ENCODE measurements around the gene UGT3A1.

The UGT3A1 gene

DNA sequence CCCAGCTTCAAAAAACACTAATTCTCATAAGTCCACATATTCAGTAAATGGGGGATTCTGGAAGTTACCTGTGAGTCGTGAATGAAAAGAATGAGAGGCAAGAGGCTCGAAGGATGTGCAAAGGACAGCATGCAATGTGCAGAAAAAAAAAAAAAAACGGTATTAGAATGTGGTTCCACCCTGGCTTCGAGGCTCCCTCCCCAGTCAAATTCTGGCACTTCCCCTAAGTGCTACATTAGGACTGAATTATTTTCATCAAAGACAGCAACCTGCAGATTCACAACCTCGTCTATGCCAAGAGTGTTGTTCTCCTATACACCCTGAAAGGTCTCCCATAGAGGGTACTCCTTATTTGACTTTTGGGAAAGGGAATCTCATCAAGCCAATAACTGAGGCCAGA, 69.3 kb downstream of the UGT3A1 start:
- H3K4me3 ChIP-seq, result no peak overlapping the region
- H3K27ac ChIP-seq, result no peak overlapping the region

- H3K4me3 ChIP-seq, result no peak overlapping the region
These were observed 70.3 kb downstream of the UGT3A1 start for GRCh38 chr5:35920890-35921289.

GRCh38 chr5:35919191-35919590, 72.0 kb downstream of the UGT3A1 start:
- Histone ChIP-seq H3K27ac (no peak overlapping the region), H3K4me3 (no peak overlapping the region)

More at GRCh38 chr5:35920890-35921289, 70.3 kb downstream of the UGT3A1 start:
- no peak overlapping the region for H3K27ac ChIP-seq

DNA sequence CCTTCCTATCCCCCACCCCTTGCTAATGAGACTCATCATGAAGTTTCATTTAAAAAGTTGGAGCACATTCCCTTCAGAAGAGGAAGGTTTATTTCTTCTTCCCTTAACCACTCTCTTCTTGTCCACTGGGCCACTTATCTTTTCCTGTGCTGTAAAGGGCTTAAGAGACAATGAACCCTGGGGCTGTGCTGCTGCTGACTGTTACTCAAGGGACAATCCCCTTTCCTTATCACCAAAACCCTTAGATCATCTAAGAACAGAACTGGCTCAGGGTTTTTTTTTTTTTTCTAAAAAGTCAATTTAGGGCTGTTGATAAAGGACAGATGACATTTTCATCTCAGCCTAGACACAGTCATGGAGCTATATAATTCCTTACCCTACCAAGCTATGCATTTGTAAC, 82.4 kb downstream of the UGT3A1 start:
- no peak overlapping the region for H3K4me3 ChIP-seq
- peak overlapping the region in 3 of 21 experiments; percentile 19 to 57 (median 33) for H3K27ac ChIP-seq

GRCh38 chr5:35908228-35908627, 83.0 kb downstream of the UGT3A1 start:
- no peak overlapping the region for H3K4me3 ChIP-seq
- H3K27ac ChIP-seq, result peak overlapping the region in 2 of 21 experiments; percentile 19 to 57

DNA sequence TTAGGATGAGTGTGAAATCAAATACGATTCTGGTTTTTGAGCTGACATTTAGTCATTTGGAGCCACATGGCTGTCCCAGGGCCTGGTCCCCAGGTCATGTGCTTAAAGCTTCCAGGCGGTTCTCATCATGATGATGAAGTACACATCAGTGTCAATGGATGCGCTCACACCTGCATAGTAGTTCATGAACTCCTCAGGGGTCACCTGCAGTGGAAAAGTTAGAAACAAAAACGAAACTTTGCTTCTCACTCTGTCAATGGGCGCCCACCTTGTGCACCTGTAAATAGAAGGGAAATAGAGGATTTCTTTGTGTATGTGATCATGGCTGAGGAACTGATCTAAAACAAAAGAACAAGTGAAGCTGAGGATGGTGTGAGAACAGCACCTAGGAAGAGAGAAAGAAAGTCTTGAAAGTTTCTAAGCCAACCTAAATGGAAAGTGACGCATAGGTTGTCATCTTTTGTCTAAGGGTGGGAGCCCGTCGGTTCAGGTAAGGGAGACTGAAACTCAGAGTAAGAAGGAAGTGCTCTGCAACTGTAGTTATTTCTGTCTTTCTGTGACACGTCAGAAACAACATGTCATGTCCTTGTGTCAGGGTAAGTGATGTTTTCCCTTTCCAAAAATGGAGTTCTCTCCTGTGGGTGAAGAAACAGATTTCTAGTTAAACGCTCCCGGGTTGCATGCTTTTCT, 86.6 kb downstream of the UGT3A1 start:
- no peak overlapping the region for H3K27ac ChIP-seq
- H3K4me3 ChIP-seq, result no peak overlapping the region

DNA sequence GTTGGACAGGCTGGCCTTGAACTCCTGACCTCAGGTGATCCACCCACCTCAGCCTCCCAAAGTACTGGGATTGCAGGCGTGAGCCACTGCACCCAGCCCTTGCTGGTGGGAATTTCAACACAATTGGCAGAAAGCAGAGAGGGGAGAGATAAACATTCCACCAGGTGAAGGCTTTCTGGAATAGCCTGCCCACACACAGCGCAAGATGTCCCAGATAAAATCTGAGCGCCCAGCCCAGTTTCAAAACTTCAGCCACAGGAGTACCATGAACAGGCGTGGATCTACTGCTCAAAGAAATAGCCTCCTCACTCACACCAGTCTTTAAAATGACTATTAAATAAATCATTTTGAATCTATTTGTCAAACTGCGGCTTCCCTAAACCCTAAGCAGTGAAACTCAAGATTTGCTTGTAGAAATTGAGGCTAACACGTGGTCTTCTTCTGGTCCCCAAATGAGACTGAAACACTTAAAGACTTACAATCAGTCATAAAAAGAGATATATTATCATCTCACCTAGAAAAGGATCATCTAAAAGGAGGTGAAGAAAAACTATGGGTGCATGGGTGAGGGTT, 87.5 kb downstream of the UGT3A1 start:
- no peak overlapping the region for H3K4me3 ChIP-seq
- H3K27ac ChIP-seq, result no peak overlapping the region

DNA sequence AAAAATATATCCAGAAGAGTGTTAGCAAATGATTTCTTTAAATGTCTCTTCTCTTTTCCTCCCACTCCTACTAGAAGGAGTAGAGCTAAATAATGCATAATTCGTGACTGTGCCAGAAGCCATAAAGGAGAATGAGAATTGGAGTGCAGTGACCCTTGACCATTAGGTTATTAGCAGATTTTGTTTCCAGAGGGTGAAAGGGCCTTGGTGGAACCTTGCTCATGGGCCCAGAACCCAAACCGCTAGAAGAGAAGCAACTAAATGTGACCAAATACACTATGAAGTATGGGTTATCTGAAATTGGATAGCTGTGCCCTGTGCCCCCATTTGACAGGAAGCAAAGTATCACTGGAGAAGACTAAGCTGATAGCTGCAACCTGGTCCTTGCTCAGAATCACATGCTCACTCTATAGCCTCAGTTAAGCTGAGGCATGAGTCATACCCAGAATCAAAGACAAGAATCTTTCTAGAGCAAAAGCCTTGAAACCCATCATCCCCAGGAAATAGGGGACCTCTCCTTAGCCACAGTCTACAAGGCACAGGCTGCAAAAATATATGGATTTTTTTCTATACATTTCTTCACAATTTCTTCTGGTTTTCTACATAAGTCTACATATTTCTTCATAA, 89.0 kb downstream of the UGT3A1 start:
- H3K27ac ChIP-seq, result no peak overlapping the region
- no peak overlapping the region for H3K4me3 ChIP-seq
